Measurements from ENCODE around the gene NCOA1.

Gene NCOA1

DNA sequence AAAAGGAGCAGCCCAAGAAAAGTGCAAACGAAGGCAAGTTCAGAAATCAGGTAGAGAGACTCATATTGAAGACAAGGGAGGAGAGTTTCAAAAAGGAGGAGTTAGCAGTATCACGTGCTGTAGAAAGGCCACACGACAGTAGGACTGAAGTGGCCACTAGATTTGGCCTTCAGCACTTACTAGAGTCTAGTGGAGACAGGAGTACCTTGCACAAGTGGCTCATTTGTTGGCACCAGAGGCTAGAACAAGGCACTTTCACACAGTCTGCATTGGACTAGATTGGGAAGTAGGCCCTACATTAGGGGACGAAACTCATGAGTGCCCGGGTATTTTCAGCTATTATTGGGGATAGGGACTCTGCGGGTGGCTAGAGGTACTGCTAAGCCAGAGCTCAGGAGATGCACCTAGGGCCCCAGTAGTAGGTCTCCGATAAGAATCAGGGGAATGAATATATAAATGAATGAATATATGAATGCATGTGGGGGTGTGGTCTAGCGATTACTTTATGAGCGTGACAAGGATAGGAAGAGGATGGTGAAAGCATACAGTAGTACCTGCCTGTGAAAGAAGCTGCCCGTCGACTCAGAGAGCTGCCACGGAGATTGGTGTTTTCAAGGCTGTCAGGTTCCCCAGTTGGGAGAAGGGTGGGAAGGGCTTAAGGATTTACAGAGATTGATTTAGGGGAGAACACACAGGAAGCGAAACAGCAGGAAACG, 1.4 kb upstream of the NCOA1 start:
- H3K9me3 ChIP-seq (ENCODE audit: control insufficient read depth, insufficient read depth, low read length): no peaks in the 10 kb centered on the region
- no peaks in the 10 kb centered on the region for H3K36me3 ChIP-seq (ENCODE audit: control insufficient read depth, low read length)
- TF ChIP-seq, protein P1, sequence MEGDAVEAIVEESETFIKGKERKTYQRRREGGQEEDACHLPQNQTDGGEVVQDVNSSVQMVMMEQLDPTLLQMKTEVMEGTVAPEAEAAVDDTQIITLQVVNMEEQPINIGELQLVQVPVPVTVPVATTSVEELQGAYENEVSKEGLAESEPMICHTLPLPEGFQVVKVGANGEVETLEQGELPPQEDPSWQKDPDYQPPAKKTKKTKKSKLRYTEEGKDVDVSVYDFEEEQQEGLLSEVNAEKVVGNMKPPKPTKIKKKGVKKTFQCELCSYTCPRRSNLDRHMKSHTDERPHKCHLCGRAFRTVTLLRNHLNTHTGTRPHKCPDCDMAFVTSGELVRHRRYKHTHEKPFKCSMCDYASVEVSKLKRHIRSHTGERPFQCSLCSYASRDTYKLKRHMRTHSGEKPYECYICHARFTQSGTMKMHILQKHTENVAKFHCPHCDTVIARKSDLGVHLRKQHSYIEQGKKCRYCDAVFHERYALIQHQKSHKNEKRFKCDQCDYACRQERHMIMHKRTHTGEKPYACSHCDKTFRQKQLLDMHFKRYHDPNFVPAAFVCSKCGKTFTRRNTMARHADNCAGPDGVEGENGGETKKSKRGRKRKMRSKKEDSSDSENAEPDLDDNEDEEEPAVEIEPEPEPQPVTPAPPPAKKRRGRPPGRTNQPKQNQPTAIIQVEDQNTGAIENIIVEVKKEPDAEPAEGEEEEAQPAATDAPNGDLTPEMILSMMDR (IDR thresholded peaks at IDR 0.05; ENCODE audit: low read depth, low read length, poor library complexity, severe bottlenecking): no peak
- no peak for TF ChIP-seq EZH2phosphoT487 (IDR thresholded peaks at IDR 0.05; ENCODE audit: borderline replicate concordance, low read length)
- peak overlapping the region; percentile 83 for H3K4me3 ChIP-seq (ENCODE audit: low read length)
- no peaks in the 10 kb centered on the region for H3K9me2 ChIP-seq (replicated peaks; ENCODE audit: control insufficient read depth, low read length)
- peaks cover 23% of the 10 kb centered on the region for H3F3A ChIP-seq (ENCODE audit: control insufficient read depth, insufficient read depth)
- peaks cover 32% of the 10 kb centered on the region for H3K4me1 ChIP-seq (ENCODE audit: control insufficient read depth, low read length)
- peak overlapping the region; percentile 68 for H3K27ac ChIP-seq (ENCODE audit: low read depth, low read length)
- H3K4me2 ChIP-seq (ENCODE audit: low read length): peak overlapping the region; percentile 82
- H4K20me1 ChIP-seq (ENCODE audit: control insufficient read depth, insufficient read depth, low read depth, low read length): no peaks in the 10 kb centered on the region
- peaks cover 4% of the 10 kb centered on the region; the same call in 1 of the 2 replicates for H3K27me3 ChIP-seq (ENCODE audit: control insufficient read depth, low read length)
- peaks cover 10% of the 10 kb centered on the region; the same call in 1 of the 2 replicates for H3K79me2 ChIP-seq (ENCODE audit: control insufficient read depth, low read length)

DNA sequence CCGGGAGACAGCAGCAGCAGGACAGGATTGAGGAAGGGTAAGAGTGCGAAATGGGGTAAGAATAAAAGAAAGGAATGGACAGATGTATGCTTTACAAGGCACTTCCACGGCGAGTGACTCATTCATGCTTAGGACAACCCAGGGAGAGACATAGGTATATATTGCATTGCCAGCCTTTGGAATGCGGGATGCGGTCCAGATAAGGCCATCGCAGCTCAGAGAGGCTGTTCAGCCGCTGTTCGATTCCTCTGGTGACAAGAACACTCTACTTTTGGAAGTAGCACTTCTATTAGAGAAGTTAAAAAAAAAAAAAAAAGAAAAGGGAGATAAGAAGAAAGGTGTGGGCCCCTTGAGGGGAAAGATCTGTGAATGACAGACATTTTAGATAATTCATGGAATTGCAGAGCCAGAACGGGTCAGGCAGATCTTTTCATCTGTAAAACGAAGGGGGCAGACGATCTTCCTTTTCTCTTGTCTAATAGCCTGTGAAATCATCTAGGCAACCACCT, 819 bp upstream of the NCOA1 start:
- peak overlapping the region; percentile 83 for H3K4me3 ChIP-seq (ENCODE audit: low read length)
- H4K20me1 ChIP-seq (ENCODE audit: control insufficient read depth, insufficient read depth, low read depth, low read length): no peaks in the 10 kb centered on the region
- H3F3A ChIP-seq (ENCODE audit: control insufficient read depth, insufficient read depth): peaks cover 23% of the 10 kb centered on the region
- TF ChIP-seq, protein P1 (IDR thresholded peaks at IDR 0.05; ENCODE audit: low read depth, low read length, poor library complexity, severe bottlenecking): no peak
- TF ChIP-seq EZH2phosphoT487 (IDR thresholded peaks at IDR 0.05; ENCODE audit: borderline replicate concordance, low read length): no peak
- H3K27ac ChIP-seq (ENCODE audit: low read depth, low read length): peak overlapping the region; percentile 68
- peak overlapping the region; percentile 82 for H3K4me2 ChIP-seq (ENCODE audit: low read length)
- H3K4me1 ChIP-seq (ENCODE audit: control insufficient read depth, low read length): peaks cover 32% of the 10 kb centered on the region
- no peaks in the 10 kb centered on the region for H3K9me2 ChIP-seq (replicated peaks; ENCODE audit: control insufficient read depth, low read length)
- H3K79me2 ChIP-seq (ENCODE audit: control insufficient read depth, low read length): peaks cover 10% of the 10 kb centered on the region; the same call in 1 of the 2 replicates
- H3K27me3 ChIP-seq (ENCODE audit: control insufficient read depth, low read length): peaks cover 4% of the 10 kb centered on the region; the same call in 1 of the 2 replicates
- H3K9me3 ChIP-seq (ENCODE audit: control insufficient read depth, insufficient read depth, low read length): no peaks in the 10 kb centered on the region
- no peaks in the 10 kb centered on the region for H3K36me3 ChIP-seq (ENCODE audit: control insufficient read depth, low read length)

DNA sequence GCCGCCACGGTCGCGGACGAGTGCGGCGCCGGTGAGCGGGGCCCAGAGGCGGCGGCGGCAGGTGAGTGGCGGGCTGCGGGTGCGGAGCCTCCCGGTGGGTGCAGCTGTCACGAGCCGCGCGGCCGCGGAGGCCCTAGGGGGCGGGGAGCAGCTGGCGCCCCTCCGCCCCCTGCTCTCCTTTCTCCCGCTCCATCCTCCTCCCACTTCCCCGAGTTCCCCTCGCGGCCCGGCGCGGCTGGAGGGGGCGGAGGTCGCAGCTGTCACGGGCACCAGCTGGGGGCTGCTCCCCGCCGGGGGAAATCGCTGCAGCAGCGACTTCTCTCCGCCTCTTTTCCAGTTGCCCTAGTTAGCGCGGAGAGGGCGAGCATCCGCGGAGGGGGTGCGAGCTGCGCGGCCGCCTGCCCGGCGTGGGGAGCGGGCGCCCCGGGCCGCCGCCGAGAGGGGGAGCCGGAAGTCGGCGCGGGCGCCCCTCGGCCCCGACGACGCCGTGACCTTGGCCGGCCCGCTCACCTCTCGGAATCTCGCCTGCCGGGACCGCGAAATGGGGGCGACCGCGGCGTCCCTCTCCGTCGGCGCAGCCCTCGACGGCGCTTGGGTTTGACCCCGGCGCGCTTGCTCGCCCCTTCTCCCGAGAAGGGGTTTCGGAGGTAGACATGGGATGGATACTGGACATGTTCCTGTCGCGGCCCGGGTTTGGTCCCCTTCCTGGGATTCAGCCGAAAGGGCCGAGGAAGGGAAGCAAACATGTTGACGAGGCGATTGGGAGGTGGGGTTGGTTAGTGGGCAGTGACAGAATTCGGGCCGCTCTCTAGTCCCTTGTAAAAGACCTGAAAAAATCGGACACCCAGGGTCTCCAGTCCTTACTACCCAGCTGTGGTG, 727 bp downstream of the NCOA1 start:
- H3K27ac ChIP-seq (ENCODE audit: low read depth, low read length): no peak overlapping the region
- no peaks in the 10 kb centered on the region for H4K20me1 ChIP-seq (ENCODE audit: control insufficient read depth, insufficient read depth, low read depth, low read length)
- peaks cover 32% of the 10 kb centered on the region for H3K4me1 ChIP-seq (ENCODE audit: control insufficient read depth, low read length)
- H3K9me3 ChIP-seq (ENCODE audit: control insufficient read depth, insufficient read depth, low read length): no peaks in the 10 kb centered on the region
- H3K36me3 ChIP-seq (ENCODE audit: control insufficient read depth, low read length): no peaks in the 10 kb centered on the region
- peaks cover 23% of the 10 kb centered on the region for H3F3A ChIP-seq (ENCODE audit: control insufficient read depth, insufficient read depth)
- H3K4me3 ChIP-seq (ENCODE audit: low read length): peak overlapping the region; percentile 74
- peak overlapping the region; percentile 73 for H3K4me2 ChIP-seq (ENCODE audit: low read length)
- no peaks in the 10 kb centered on the region for H3K9me2 ChIP-seq (replicated peaks; ENCODE audit: control insufficient read depth, low read length)
- TF ChIP-seq EZH2phosphoT487 (IDR thresholded peaks at IDR 0.05; ENCODE audit: borderline replicate concordance, low read length): no peak
- TF ChIP-seq, protein P1 (IDR thresholded peaks at IDR 0.05; ENCODE audit: low read depth, low read length, poor library complexity, severe bottlenecking): no peak
- H3K79me2 ChIP-seq (ENCODE audit: control insufficient read depth, low read length): peaks cover 10% of the 10 kb centered on the region; the same call in 1 of the 2 replicates
- peaks cover 4% of the 10 kb centered on the region; the same call in 1 of the 2 replicates for H3K27me3 ChIP-seq (ENCODE audit: control insufficient read depth, low read length)
